ENCODE measurements around the gene SCN2B. TPM values are rescaled to one million over a fixed set of nuclear protein-coding genes. Genes with fewer than 3 reads are reported as not detected.

Gene SCN2B
- total RNA-seq, 2 experiments from 2014 or later, result 0.06 to 0.10 TPM

DNA sequence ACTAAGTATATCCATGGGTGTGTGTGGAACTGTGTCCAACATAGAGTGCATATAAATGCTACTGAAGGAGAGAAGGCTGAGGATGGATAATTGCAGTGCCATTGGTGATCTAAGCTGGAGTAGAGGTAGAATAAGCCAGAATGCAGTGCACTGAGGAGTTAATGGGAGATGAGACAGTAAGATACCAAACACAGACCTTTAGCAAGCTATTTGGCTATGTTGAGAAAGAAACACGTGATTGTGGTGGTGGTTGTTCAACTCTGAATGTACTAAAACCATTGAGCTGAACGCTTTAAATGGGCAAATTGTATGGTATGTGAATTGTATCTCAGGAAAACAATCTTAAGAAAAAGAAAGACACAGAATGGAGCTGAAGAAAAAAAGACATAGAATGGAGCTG lies 25.5 kb upstream of the SCN2B start:
- no TSS peak for BruUV-seq (replicated peaks)
- H3K27ac ChIP-seq (ENCODE audit: low read depth, low read length, poor library complexity, severe bottlenecking), result no peak overlapping the region

DNA sequence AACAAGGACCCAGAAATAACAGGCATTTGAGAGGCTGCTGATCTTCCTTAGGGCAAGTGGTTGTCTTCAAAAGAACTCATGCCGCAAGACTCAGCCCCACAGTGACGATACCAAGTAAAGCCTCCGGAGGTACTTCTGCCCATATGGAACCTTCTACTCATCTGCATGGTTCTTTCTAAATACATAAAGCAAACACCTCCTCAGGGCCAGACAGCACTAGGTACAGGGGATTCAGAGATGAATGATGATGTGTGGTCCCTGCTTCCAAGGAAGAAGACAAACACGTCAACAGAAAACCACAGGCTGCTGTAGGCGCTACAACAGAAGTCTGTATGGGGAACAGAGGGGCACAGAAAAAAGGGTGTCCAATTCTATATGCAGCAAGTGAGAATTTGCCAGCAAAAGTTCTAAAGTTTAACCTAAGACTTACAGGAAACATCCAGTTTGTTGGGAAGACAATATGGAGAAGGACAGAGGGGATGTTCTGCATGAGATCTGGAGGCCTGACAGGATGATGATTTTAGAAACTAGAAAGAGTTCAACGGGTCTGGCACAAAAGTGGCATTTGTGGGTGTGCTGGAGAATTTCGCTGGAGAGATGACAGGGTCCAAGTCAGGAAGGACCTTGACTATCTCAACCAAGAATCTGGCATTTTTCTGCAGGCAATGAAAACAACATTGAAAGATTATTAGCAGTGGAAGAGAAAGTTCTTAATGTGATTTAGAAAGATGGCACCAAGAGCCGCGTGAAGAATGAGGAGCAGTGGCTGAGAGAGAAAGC lies 24.7 kb upstream of the SCN2B start:
- TF ChIP-seq, protein P1, sequence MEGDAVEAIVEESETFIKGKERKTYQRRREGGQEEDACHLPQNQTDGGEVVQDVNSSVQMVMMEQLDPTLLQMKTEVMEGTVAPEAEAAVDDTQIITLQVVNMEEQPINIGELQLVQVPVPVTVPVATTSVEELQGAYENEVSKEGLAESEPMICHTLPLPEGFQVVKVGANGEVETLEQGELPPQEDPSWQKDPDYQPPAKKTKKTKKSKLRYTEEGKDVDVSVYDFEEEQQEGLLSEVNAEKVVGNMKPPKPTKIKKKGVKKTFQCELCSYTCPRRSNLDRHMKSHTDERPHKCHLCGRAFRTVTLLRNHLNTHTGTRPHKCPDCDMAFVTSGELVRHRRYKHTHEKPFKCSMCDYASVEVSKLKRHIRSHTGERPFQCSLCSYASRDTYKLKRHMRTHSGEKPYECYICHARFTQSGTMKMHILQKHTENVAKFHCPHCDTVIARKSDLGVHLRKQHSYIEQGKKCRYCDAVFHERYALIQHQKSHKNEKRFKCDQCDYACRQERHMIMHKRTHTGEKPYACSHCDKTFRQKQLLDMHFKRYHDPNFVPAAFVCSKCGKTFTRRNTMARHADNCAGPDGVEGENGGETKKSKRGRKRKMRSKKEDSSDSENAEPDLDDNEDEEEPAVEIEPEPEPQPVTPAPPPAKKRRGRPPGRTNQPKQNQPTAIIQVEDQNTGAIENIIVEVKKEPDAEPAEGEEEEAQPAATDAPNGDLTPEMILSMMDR (conservative IDR thresholded peaks at IDR 0.05; ENCODE audit: low read length), result no peak
- TF ChIP-seq EZH2phosphoT487 (IDR thresholded peaks at IDR 0.05; ENCODE audit: borderline replicate concordance, low read depth, low read length), result no peak
- Histone ChIP-seq H3K27ac (ENCODE audit: low read depth, low read length, poor library complexity, severe bottlenecking) (no peak overlapping the region), H3K79me2 (ENCODE audit: insufficient read depth, low read depth, low read length) (no peaks in the 10 kb centered on the region), H3K9me3 (ENCODE audit: low read length) (no peaks in the 10 kb centered on the region), H4K20me1 (ENCODE audit: insufficient read depth, low read length) (no peaks in the 10 kb centered on the region), H3K36me3 (ENCODE audit: insufficient read depth, low read length) (no peaks in the 10 kb centered on the region), H3K4me3 (ENCODE audit: low read depth, low read length, poor library complexity, severe bottlenecking) (no peak overlapping the region), H3K9me2 (ENCODE audit: insufficient read depth, low read length) (no peaks in the 10 kb centered on the region), H3K4me2 (ENCODE audit: low read length) (no peak overlapping the region), H2AFZ (ENCODE audit: low read length) (no peak overlapping the region), H3K4me1 (ENCODE audit: insufficient read depth, low read length, poor library complexity, severe bottlenecking) (peaks cover 3% of the 10 kb centered on the region)
- POLR2A ChIA-PET, result no interaction called here
- intact Hi-C loops (cut with micrococcal nuclease; ENCODE audit: unreplicated experiment), result no loop called here
- no peak for DNase-seq (ENCODE audit: low spot score)
- no TSS peak for BruUV-seq (replicated peaks)
- CTCF ChIA-PET (ENCODE audit: unreplicated experiment), result no interaction called here

More for the DNA sequence above, 25.5 kb upstream of the SCN2B start:
- H3K79me2 ChIP-seq (ENCODE audit: insufficient read depth, low read depth, low read length), result no peaks in the 10 kb centered on the region
- no peak overlapping the region for H2AFZ ChIP-seq (ENCODE audit: low read length)
- H3K4me3 ChIP-seq (ENCODE audit: low read depth, low read length, poor library complexity, severe bottlenecking), result no peak overlapping the region
- no peaks in the 10 kb centered on the region for H3K36me3 ChIP-seq (ENCODE audit: insufficient read depth, low read length)
- no peaks in the 10 kb centered on the region for H4K20me1 ChIP-seq (ENCODE audit: insufficient read depth, low read length)
- no peak overlapping the region for H3K4me2 ChIP-seq (ENCODE audit: low read length)
- H3K4me1 ChIP-seq (ENCODE audit: insufficient read depth, low read length, poor library complexity, severe bottlenecking), result peaks cover 12% of the 10 kb centered on the region
- POLR2A ChIA-PET, result interaction anchor here (0.6 to 1.8 kb wide), 4 partner anchors 10 to 136 kb away, joined by 3 to 9 read pairs (median 4); no protein-coding TSS in a partner anchor
- CTCF ChIA-PET (ENCODE audit: unreplicated experiment), result interaction anchor here (1.0 kb wide), 1 partner anchor 12 kb away, joined by 4 read pairs; no protein-coding TSS in a partner anchor
- TF ChIP-seq EZH2phosphoT487 (IDR thresholded peaks at IDR 0.05; ENCODE audit: borderline replicate concordance, low read depth, low read length), result no peak
- TF ChIP-seq, protein P1 (conservative IDR thresholded peaks at IDR 0.05; ENCODE audit: low read length), result no peak
- DNase-seq (ENCODE audit: low spot score), result no peak
- intact Hi-C loops (cut with micrococcal nuclease; ENCODE audit: unreplicated experiment), result no loop called here
- no peaks in the 10 kb centered on the region for H3K9me3 ChIP-seq (ENCODE audit: low read length)
- H3K9me2 ChIP-seq (ENCODE audit: insufficient read depth, low read length), result no peaks in the 10 kb centered on the region; the same call in 1 of the 2 replicates

GRCh38 chr11:118200497-118200896 lies 24.1 kb upstream of the SCN2B start:
- no peak for DNase-seq (ENCODE audit: low spot score)
- ChIA-PET CTCF (ENCODE audit: unreplicated experiment) (no interaction called here), POLR2A (interaction anchor here (2.1 kb wide), 1 partner anchor 13 kb away, joined by 4 read pairs; no protein-coding TSS in a partner anchor)
- no peaks in the 10 kb centered on the region for H3K9me3 ChIP-seq (ENCODE audit: low read length)
- H3K36me3 ChIP-seq (ENCODE audit: insufficient read depth, low read length), result no peaks in the 10 kb centered on the region
- no peak for TF ChIP-seq EZH2phosphoT487 (IDR thresholded peaks at IDR 0.05; ENCODE audit: borderline replicate concordance, low read depth, low read length)
- TF ChIP-seq, protein P1 (conservative IDR thresholded peaks at IDR 0.05; ENCODE audit: low read length), result no peak
- H3K79me2 ChIP-seq (ENCODE audit: insufficient read depth, low read depth, low read length), result no peaks in the 10 kb centered on the region
- no peaks in the 10 kb centered on the region for H3K9me2 ChIP-seq (ENCODE audit: insufficient read depth, low read length)
- no peak overlapping the region for H3K27ac ChIP-seq (ENCODE audit: low read depth, low read length, poor library complexity, severe bottlenecking)
- H3K4me1 ChIP-seq (ENCODE audit: insufficient read depth, low read length, poor library complexity, severe bottlenecking), result no peaks in the 10 kb centered on the region
- BruUV-seq (replicated peaks), result no TSS peak
- no peaks in the 10 kb centered on the region for H4K20me1 ChIP-seq (ENCODE audit: insufficient read depth, low read length)
- H3K4me2 ChIP-seq (ENCODE audit: low read length), result no peak overlapping the region
- intact Hi-C loops (cut with micrococcal nuclease; ENCODE audit: unreplicated experiment), result no loop called here
- H3K4me3 ChIP-seq (ENCODE audit: low read depth, low read length, poor library complexity, severe bottlenecking), result no peak overlapping the region
- H2AFZ ChIP-seq (ENCODE audit: low read length), result no peak overlapping the region
